AG08395 (cell line): Measurements from ENCODE around the gene LCE3B.

Source experiments
- DNase-seq: peaks from one replicate; pipeline ENCODE4 v3.0.0; 2012; ENCODE audit warnings: mixed read lengths, low spot score

Gene LCE3B

GRCh38 chr1:152658649-152659048, 45.0 kb downstream of the LCE3B start:
- DNase-seq, result no peak

- DNase-seq, result no peak
These were observed 49.5 kb downstream of the LCE3B start, which contains the start of gene LCE2D for GRCh38 chr1:152663098-152663497. TSS of gene LCE2D (plus strand) at chr1:152663380. CDS start at chr1:152664106, 726 bp downstream.
